ENCODE data around the gene CIDEC.

The CIDEC gene, protein sequence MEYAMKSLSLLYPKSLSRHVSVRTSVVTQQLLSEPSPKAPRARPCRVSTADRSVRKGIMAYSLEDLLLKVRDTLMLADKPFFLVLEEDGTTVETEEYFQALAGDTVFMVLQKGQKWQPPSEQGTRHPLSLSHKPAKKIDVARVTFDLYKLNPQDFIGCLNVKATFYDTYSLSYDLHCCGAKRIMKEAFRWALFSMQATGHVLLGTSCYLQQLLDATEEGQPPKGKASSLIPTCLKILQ

DNA sequence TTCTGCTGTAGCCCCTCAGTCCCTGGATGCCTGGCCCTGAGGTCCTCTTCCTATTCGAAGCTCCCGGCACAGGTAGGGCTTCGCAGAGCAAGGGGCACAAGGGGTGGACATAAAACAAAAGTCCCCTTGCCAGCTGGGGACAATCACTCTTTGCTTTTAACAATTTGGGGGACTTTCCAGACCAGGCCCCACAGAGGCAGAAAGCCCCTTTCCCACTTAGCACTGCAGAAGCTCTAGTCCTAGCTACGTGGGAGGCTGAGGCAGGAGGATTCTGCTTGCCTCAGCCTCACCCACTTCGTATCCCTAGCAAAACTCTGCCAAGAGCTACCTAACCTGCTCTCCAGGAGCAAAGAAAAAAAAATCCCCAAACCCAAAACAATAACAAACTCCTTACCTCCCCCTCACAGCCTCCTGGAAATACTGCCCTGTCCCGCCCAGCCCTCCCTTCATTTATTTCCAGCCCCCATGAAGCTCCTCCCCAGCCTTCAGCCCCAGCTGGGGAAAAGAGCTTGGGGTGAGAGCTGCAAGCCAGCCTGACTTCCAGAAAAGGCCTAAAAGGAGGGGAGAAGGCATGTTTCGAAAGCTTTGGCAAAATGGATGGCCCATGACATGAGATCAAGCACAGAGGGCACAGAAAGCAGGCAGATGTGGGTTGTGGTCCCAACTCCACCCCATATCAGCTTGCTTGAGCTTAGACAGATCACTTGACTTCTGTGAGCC is at the start of gene CIDEC:
Gene CIDEC, minus strand, starts transcription at position 424 of the 720 bp plus-strand sequence. CDS start 1,767 bp downstream, outside the sequence.
- DNase-seq (ENCODE audit: low spot score) = no peak

DNA sequence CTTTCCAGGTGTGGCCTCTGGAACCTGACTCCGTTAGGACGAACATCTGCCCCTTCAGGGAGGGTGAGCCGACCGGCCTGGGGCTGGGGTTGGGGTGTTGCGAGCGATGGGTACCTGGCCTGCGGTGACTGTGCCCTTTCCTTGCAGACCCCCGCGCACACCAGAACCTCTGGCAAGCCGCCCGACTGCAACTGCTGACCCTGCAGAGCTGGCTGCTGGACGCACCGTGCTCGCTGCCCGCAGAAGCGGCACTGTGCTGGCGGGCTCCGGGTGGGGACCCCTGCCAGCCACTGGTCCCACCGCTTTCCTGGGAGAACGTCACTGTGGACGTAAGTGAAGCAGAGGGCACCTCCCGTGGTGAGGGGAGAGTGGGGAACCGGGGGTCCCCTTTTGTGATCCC is 48.1 kb upstream of the CIDEC start:
- DNase-seq (ENCODE audit: low spot score) = no peak

DNA sequence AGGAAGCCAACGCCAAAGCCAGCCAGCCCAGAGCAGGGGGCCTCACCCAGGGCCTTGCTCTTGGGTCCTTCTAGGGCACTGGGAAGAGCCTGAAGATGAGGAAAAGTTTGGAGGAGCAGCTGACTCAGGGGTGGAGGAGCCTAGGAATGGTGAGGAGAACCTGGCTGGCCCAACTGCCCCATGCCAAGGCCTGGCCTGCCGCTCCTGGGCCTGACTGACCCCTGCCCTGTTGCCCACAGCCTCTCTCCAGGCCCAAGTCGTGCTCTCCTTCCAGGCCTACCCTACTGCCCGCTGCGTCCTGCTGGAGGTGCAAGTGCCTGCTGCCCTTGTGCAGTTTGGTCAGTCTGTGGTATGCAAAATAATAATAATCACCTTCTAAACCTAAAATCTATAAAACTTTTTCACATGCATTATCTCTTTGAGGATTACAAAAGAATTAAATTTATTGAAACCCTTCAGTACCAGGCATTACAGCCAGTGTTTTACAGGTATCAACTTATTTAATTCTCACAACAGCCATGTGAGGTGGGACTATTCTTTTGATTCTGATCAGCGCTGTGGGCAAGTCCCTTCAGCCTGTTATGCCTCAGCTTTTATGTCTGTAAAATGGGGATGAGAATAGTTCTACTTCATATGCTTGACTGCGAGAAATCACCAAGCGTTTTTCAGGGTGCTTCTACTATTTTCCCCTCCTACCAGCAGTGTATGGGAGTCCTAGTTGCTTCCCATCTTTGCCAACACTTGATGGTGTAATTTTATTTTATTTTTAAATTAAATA is 38.4 kb upstream of the CIDEC start:
- no peak for DNase-seq (ENCODE audit: low spot score)

DNA sequence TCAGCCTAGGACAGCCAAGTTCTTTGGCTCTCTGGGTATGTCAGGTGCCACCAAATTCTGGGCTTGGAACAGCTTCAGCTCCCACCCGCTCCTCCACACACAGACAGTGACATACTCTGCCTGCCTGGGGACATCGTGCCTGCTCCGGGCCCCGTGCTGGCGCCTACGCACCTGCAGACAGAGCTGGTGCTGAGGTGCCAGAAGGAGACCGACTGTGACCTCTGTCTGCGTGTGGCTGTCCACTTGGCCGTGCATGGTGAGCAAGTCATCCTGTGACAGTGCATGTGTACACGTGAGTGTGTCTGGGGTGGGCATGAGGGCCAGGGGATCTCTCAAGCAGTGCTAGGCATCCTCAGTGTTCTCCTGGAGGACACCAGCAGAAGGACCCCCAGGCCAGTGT is 37.8 kb upstream of the CIDEC start:
- no peak for DNase-seq (ENCODE audit: low spot score)

DNA sequence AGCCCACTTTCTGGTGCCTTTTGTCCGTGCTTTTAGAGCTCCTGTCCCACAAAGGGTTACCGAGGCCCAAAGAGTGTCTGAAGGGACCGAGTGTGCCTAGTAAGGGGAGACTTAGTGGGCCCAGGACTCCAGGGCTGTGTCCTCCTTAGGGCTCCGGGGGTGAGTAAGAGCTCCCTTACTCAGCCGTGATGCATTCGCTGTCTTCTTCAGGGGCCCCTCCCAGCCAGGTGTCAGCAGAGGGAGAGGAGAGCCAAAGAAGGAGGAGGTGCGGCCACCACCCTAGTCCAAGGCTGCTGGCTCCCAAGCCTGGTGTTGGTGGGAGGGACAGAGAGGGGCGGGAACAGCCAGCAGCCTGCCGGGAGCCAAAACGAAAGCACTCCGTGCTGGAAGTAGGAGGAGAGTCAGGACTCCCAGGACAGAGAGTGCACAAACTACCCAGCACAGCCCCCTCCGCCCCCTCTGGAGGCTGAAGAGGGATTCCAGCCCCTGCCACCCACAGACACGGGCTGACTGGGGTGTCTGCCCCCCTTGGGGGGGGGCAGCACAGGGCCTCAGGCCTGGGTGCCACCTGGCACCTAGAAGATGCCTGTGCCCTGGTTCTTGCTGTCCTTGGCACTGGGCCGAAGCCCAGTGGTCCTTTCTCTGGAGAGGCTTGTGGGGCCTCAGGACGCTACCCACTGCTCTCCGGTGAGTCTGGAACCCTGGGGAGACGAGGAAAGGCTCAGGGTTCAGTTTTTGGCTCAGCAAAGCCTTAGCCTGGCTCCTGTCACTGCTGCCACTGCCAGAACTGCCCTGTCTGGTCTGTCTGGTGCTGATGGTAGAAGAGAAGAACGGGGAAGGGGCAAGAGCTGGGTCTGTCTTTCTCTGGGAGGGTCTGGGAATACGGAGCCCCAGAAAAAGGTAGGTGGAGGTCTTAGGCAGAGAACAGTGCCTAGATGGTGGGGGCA is 37.0 kb upstream of the CIDEC start, which contains the start of gene IL17RC:
Gene IL17RC, plus strand, starts transcription at position 365 of the 947 bp plus-strand sequence. Its CDS starts 218 bp downstream, at position 583.
- peak; percentile 93 for DNase-seq (ENCODE audit: low spot score)

DNA sequence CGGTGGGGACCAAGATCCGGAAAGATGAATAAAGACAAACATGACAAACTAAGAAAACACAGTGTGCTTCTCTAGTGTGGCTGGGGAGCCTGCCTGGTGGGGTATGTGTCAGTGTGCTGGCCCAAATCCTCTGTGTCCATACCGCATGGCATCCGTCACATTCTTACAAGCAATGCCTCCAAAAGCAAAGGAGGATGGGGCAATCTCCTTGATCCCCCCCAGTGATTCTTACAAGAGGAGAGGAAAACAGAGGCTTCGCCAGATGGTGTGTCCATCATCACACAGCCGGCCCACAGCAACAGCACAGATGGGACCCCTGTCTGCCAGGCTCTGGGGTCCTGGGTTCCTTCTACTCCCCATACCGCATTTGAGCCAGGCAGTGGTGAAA is 36.3 kb upstream of the CIDEC start:
- DNase-seq (ENCODE audit: low spot score) = peak; percentile 62

DNA sequence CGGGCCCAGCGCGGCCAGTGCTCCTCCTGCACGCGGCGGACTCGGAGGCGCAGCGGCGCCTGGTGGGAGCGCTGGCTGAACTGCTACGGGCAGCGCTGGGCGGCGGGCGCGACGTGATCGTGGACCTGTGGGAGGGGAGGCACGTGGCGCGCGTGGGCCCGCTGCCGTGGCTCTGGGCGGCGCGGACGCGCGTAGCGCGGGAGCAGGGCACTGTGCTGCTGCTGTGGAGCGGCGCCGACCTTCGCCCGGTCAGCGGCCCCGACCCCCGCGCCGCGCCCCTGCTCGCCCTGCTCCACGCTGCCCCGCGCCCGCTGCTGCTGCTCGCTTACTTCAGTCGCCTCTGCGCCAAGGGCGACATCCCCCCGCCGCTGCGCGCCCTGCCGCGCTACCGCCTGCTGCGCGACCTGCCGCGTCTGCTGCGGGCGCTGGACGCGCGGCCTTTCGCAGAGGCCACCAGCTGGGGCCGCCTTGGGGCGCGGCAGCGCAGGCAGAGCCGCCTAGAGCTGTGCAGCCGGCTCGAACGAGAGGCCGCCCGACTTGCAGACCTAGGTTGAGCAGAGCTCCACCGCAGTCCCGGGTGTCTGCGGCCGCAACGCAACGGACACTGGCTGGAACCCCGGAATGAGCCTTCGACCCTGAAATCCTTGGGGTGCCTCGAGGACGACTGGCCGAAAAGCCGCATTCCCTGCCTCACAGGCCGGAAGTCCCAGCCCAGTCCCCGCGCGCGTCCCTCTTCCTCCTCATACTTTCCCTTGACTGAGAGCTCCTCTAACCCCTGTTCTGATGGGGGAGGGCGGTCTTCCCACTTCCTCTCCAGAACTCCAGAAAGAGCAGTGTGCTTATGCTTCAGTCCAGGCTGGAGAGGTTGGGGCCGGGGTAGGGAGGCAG is 35.4 kb upstream of the CIDEC start:
- peak; percentile 77 for DNase-seq (ENCODE audit: low spot score)

DNA sequence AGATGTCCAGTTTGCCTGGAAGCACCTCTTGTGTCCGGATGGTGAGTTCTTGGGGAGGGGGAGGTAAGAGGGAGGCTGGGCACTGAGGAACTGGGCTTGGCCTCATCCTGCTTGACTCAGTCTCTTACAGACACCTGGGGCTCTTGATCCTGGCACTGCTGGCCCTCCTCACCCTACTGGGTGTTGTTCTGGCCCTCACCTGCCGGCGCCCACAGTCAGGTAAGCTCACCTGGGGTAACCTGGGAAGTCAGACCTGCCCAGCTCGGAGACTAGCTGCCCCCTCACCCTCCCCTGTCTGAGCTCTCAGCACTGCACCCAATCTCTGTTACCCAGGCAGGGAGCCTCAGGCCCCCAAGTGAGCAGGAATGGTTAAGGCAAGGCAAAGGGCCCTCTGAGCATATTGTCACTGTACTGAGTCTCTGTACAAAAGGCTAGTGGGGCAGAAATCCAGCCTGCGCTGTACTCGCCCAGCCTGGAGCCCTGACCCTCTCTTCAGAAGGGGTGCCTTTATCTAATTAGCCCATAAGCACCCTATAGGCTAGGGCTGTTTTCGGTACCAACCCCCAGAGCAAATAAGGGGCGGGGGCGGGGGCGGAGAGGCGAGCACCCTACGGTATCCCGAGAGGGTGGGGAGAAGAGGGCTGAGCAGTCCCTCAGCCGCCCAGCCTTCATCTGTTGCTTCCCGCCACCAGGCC is 34.7 kb upstream of the CIDEC start:
- no peak for DNase-seq (ENCODE audit: low spot score)

DNA sequence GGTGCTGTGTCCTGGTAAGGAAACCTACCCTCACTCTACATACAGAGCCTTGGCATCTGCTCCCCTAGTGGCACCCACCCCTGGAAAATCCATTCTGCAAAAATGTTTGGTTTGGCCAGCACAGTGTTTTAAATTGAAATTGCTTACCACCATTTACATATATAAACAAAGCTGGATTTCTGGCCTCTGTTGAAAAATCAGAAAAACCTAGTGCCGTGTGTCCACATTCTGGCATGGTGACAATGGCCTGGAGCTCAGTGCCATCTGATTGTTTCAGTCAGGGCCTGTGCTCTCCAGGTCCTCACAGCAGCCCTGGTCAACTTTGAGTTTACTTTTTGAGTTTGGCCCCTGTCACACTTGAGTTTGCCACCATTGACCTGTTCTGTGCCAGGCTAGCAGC is 34.0 kb upstream of the CIDEC start:
- DNase-seq (ENCODE audit: low spot score) = no peak

DNA sequence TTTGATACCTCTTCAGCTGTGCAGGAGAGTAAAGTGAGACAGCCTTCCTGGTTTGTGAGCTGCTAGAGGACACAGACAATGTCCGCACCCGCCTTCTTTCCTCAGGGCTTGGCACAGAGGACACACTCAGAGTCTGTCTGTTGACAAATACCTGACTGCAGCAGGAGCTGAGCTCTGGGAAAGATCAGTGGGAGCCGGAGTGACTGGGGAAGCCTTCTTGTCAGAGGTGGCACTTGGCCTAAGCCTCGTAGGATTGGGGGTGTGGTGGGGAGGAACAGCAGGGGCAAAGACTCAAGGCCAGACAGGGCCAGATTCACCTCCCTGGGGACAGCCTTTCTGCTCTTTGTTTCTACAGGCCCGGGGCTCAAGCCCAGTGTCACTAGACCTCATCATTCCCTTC is 33.5 kb upstream of the CIDEC start:
- no peak for DNase-seq (ENCODE audit: low spot score)

DNA sequence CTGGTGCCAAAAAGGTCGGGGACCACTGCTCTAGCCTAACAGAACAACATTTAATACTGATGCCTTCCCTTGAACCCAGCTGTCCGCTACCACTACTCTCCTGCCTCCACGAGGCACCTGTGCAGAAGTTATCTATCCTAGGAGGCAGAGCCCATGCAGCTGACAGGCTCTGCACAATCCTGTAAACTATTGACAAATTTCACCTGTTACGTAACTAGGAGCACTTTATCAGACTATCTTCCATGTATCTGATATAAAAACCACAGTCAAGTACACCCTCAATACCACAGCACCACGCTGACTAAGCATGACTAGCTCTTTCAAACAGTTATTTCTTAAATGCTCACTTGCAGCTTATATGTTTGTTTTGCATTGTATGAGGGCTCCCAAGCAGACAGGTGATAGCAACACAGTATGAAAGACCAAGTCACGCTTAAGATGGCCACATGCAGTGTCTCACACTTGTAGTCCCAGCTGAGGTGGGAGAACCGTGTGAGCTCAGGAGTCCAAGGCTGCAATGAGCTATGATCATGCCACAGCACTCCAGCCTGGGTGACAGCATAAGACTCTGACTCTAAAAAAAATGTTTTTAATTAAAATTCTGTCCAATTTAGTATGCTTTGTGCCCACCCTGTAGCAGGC is 32.4 kb upstream of the CIDEC start:
- DNase-seq (ENCODE audit: low spot score) = no peak

DNA sequence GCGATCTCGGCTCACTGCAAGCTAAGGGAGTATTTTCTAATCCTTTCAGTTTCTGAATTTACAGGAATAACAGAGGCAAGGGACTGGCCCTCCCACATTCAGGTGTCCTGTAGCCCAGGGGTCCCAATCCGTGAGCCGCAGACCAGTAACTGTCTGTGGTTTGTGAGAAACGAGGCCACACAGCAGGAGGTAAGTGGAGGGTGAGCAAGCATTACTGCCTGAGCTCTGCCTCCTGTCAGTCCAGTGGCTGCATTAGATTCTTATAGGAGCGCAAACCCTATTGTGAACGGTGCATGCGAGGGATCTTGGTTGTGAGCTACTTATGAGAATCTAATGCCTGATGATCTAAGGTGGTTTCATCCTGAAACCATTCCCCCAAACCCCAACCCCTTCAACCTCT is 31.8 kb upstream of the CIDEC start:
- no peak for DNase-seq (ENCODE audit: low spot score)

DNA sequence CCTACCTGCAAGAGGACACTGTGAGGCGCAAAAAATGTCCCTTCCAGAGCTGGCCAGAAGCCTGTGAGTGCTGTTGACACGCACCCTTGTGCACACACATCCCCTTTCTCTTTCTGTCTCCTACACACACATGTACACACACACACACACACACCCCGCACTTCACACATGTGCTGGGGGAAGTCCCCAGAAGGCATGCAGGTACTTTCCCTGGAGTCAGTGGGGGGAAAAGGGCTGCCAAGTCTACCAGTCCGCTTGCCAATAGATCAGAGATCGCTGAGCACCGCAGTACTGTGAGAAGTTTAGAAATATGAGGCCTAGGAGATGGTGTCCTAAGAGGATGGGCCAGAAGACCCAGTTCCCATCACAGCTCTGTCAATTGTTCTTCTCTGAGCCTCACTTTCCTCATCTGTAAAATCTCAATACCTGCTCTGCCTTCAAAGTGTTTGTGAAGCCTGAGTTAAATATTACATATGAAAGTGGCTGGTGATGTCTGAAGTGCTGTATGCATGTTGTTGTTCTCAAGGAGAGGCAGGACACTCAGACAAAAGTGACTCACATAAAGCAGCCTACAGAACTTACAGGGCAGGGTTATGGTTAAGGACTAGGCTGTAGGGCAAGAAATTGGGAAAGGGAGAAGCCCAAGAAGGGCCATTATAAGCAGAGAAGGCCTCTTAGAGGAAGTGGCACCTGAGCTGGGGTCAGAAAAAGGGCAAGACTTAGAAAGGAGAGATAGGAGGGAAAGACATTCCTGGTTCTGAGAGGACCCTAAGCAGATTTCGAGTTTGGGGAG is 29.4 kb upstream of the CIDEC start:
- no peak for DNase-seq (ENCODE audit: low spot score)

DNA sequence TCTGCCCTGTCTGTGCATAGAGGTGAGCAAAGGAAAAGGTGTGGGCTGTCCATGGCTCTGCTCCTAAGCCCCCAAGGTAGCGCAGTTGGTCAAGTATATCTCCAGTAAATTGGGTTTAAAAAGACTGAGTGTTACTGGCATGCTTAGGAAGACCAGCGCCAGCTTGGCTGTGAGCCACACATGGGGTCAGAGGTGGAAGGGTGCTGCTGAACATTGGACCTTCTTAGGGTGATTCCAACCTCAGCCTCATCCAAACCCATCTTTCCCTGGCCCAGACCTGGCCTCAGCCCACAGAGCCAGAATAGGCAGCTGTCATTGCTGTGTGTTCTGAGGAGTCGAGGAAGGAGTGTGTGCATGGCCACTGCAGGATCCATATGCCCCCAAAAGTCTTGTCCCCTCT is 28.2 kb upstream of the CIDEC start:
- DNase-seq (ENCODE audit: low spot score) = no peak

DNA sequence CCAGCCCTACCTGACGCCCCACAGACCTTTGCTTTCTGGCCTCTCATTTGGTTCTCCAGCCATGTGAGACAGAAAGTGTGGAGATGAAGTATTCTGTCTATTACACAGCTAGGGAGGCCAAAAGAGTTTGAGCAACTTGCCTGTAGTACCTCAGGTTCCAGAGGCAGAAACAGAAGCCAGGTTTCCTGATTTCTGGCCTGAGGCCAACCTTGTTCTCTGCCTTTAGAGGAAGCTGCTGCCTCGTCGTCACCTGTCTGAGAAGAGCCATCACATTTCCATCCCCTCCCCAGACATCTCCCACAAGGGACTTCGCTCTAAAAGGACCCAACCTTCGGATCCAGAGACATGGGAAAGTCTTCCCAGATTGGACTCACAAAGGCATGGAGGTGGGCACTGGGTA is 26.4 kb upstream of the CIDEC start:
- DNase-seq (ENCODE audit: low spot score) = no peak

DNA sequence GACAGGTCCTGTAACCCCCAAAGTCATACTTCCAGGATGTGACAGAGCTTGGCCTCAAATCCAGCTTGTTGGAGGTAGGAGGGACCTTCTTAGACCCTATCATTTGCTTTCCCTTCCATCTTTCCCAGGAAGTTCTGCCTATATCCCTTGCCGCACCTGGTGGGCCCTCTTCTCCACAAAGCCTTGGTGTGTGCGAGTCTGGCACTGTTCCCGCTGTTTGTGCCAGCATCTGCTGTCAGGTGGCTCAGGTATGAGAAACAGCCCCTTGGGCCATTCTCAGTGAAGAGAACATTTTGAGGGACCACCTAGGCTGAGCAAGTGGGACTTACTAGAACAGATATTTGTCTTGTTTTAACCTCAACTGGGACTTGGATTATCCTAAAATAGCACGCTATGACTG is 23.9 kb upstream of the CIDEC start:
- DNase-seq (ENCODE audit: low spot score) = no peak

DNA sequence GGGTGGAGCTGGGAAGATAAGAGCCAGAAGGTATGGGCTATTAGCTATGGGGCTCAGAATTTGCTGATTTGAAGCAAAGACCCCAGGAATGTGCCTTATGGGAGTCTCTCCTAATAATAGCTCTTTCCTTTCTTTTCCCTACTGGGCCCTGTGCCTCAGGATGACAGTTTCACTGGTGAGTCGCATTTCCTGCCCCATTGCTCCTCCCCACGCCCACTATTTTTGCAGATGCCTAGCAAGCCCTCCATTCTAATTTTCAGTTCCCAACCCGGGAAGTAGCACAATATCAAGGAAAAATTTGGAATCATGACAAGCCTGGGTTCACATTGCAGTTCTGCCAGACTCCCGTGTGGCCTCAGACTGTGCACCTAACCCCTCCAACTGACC is 23.2 kb upstream of the CIDEC start:
- DNase-seq (ENCODE audit: low spot score) = peak; percentile 75

DNA sequence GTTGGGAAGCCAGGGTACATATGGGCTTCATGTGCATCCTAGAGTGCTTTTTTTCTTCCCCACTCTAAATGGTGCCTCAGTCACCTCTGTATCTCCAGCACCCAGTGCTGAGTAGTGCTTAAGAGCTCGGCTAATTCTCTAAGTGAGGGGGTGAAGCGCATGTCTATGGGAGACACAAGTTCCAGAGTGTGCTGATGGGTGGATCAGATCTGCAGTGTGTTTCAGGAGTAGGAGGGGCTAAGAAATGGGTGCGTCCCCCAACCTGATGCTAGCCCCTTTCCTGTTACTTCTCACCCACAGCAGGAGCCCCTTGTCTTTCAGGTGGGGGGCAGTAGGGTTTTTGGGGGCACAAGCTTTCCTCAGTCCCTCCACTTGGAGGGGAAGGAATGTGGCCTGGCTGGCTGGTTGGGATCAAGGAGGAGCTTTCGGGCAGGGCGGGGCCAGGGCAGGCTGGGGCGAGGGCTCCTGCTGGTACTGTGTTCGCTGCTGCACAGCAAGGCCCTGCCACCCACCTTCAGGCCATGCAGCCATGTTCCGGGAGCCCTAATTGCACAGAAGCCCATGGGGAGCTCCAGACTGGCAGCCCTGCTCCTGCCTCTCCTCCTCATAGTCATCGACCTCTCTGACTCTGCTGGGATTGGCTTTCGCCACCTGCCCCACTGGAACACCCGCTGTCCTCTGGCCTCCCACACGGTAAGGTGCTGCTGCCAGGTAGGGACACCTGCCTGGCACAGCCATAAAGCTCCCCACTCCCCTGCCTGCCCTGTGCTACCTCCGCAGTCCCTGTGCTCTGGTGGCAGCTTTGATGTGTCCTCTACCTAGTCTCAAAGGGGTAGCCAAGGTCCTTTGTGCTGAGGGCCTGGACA is 22.6 kb upstream of the CIDEC start, which contains the start of gene IL17RE:
Gene IL17RE, plus strand, starts transcription at position 477 of the 866 bp plus-strand sequence. Its CDS starts 85 bp downstream, at position 562.
- peak; percentile 59 for DNase-seq (ENCODE audit: low spot score)

All from AG20443 (cell line).